IMR-90 (cell line): ENCODE results near the gene SGSM2. TPM values are rescaled to one million over a fixed set of nuclear protein-coding genes. Genes with fewer than 3 reads are reported as not detected.

ENCODE experiments used
- ATAC-seq: fragments of 200-7000 bp; cut with Tn5 transposase; 2 replicates; pipeline ENCODE4 v1.9.1; 2020; ENCODE audit warnings: low read depth, mild to moderate bottlenecking, moderate library complexity
- BruUV-seq: library from RNA; stranded (reverse); fragments of 400-500 nt; replicated peaks from 2 replicates; lab custom pipeline; 2021; lab: Mats Ljungman, UMichigan
- CTCF ChIA-PET: fragments of 300-600 bp; formaldehyde crosslinking; extraction: SDS; loops from one replicate; lab custom pipeline; 2021; ENCODE audit warnings: antibody characterized with exemption; lab: Yijun Ruan, JAX
- POLR2A ChIA-PET: fragments of 300-600 bp; sonication (Branson Sonifier 250); formaldehyde crosslinking; loops from one replicate; lab custom pipeline; 2022; ENCODE audit warnings: antibody characterized with exemption; ENCODE audit not compliant: unreplicated experiment; lab: Charles Lee
- DNase-seq: peaks from one replicate; pipeline ENCODE4 v3.0.0; 2013
- H2AFZ ChIP-seq: replicated peaks from 2 replicates; pipeline ENCODE3; 2013; ENCODE audit warnings: low read length, mild to moderate bottlenecking; ENCODE audit not compliant: poor library complexity
- H2AK5ac ChIP-seq: 2 replicates; pipeline ENCODE4 v1.6.1; 2013; ENCODE audit warnings: low read depth, low read length, inconsistent platforms
- H2AK9ac ChIP-seq: replicated peaks from 2 replicates; pipeline ENCODE3; 2013; ENCODE audit warnings: mild to moderate bottlenecking, low read depth, low read length, moderate library complexity; ENCODE audit not compliant: poor library complexity
- H2BK120ac ChIP-seq: 2 replicates; pipeline ENCODE4 v1.6.1; 2013; ENCODE audit warnings: low read depth, low read length, inconsistent platforms
- H2BK15ac ChIP-seq: 3 replicates; pipeline ENCODE4 v1.6.1; 2013; ENCODE audit warnings: low read depth, low read length, inconsistent platforms
- H2BK20ac ChIP-seq: 2 replicates; pipeline ENCODE4 v1.6.1; 2013; ENCODE audit warnings: low read depth, mild to moderate bottlenecking, inconsistent platforms, low read length, moderate library complexity
- H2BK5ac ChIP-seq: 2 replicates; pipeline ENCODE4 v1.6.1; 2013; ENCODE audit warnings: mild to moderate bottlenecking, low read depth, low read length, inconsistent platforms; ENCODE audit not compliant: poor library complexity, severe bottlenecking
- H3K14ac ChIP-seq: replicated peaks from 2 replicates; pipeline ENCODE4 v1.6.1; 2013; ENCODE audit warnings: low read depth, low read length, inconsistent platforms
- H3K18ac ChIP-seq: 2 replicates; pipeline ENCODE4 v1.6.1; 2013; ENCODE audit warnings: low read depth, low read length, control low read depth
- H3K23ac ChIP-seq: 2 replicates; pipeline ENCODE4 v1.6.1; 2013; ENCODE audit warnings: low read depth, low read length, inconsistent platforms
- H3K27ac ChIP-seq: 2 replicates; pipeline ENCODE4 v1.5.1; 2013; ENCODE audit warnings: mild to moderate bottlenecking, control low read depth, low read length; ENCODE audit not compliant: insufficient read depth
- H3K27me3 ChIP-seq: 2 replicates; pipeline ENCODE4 v1.6.1; 2013; ENCODE audit warnings: low read length; ENCODE audit not compliant: control insufficient read depth, insufficient read depth
- H3K36me3 ChIP-seq: 2 replicates; pipeline ENCODE4 v1.6.1; 2013; ENCODE audit warnings: low read length, mixed read lengths; ENCODE audit not compliant: control insufficient read depth, insufficient read depth
- H3K4ac ChIP-seq: 2 replicates; pipeline ENCODE4 v1.6.1; 2013; ENCODE audit warnings: low read depth, low read length, inconsistent platforms
- H3K4me1 ChIP-seq: 2 replicates; pipeline ENCODE4 v1.6.1; 2013; ENCODE audit warnings: low read length, mixed read lengths; ENCODE audit not compliant: control insufficient read depth, insufficient read depth
- H3K4me2 ChIP-seq: 2 replicates; pipeline ENCODE4 v1.6.1; 2013; ENCODE audit warnings: low read depth, mild to moderate bottlenecking, control low read depth, low read length, moderate library complexity
- H3K4me3 ChIP-seq: 2 replicates; pipeline ENCODE4 v1.5.1; 2013; ENCODE audit warnings: low read depth, mild to moderate bottlenecking, control low read depth, low read length, moderate library complexity; ENCODE audit not compliant: insufficient read depth
- H3K56ac ChIP-seq: 2 replicates; pipeline ENCODE4 v1.6.1; 2013; ENCODE audit warnings: low read length, inconsistent platforms; ENCODE audit not compliant: insufficient read depth; ENCODE audit errors: extremely low read depth
- H3K79me1 ChIP-seq, 2 experiments: 2 replicates each; pipeline ENCODE4 v1.6.1; 2013; ENCODE audit warnings: low read length in 2 of 2, inconsistent platforms in 1 of 2, low read depth in 1 of 2
- H3K9ac ChIP-seq: 2 replicates; pipeline ENCODE4 v1.6.1; 2013; ENCODE audit warnings: low read depth, low read length, control low read depth
- H3K9me1 ChIP-seq: 2 replicates; pipeline ENCODE4 v1.6.1; 2013; ENCODE audit warnings: low read length, inconsistent platforms; ENCODE audit not compliant: insufficient read depth
- H3K9me3 ChIP-seq: 2 replicates; pipeline ENCODE4 v1.6.1; 2013; ENCODE audit warnings: low read length; ENCODE audit not compliant: control insufficient read depth, insufficient read depth
- H4K20me1 ChIP-seq: 2 replicates; pipeline ENCODE4 v1.6.1; 2013; ENCODE audit warnings: low read length, inconsistent platforms; ENCODE audit not compliant: insufficient read depth
- H4K5ac ChIP-seq: 2 replicates; pipeline ENCODE4 v1.6.1; 2013; ENCODE audit warnings: mild to moderate bottlenecking, low read depth, low read length, control low read depth
- H4K8ac ChIP-seq, 2 experiments: 2 replicates each; pipeline ENCODE4 v1.6.1; 2013; ENCODE audit warnings: low read depth in 2 of 2, low read length in 2 of 2, control low read depth in 1 of 2, inconsistent platforms in 1 of 2
- H4K91ac ChIP-seq: 2 replicates; pipeline ENCODE4 v1.6.1; 2013; ENCODE audit warnings: low read depth, low read length, inconsistent platforms; ENCODE audit not compliant: insufficient read depth
- CHD1 ChIP-seq: IDR thresholded peaks from 2 replicates; pipeline ENCODE4 v1.6.1; 2012; ENCODE audit warnings: low read depth, low read length, improper control_type of control experiment
- NFE2L2 ChIP-seq: fragments of 150-350 bp; IDR thresholded peaks from 2 replicates; pipeline ENCODE4 v1.6.1; 2016; ENCODE audit warnings: low read depth, mild to moderate bottlenecking, low read length
- RFX5 ChIP-seq: IDR thresholded peaks from 2 replicates; pipeline ENCODE4 v1.8.0; 2012; ENCODE audit warnings: low read depth, mild to moderate bottlenecking, low read length, moderate library complexity
- WGBS, 2 experiments: methylation state at CpG; one replicate each; pipeline versions ENCODE4 v1.1.5 to v1.1.7; 2013; ENCODE audit warnings: missing lambda C conversion rate in 2 of 2; ENCODE audit not compliant: insufficient read length in 1 of 2; ENCODE audit errors: extremely low coverage in 2 of 2; 5-methylcytosine and 5-hydroxymethylcytosine counted together
- dilution Hi-C: fragments of 300-500 bp; cut with HindIII; formaldehyde crosslinking; loops from one replicate; pipeline ENCODE4 v1.14.3; 2018; ENCODE audit warnings: low sequenced_read_pairs; ENCODE audit not compliant: unreplicated experiment
- in situ Hi-C: fragments of 300-500 bp; cut with MboI; formaldehyde crosslinking; loops from 3 replicates; pipeline ENCODE4 v1.14.3; 2019; ENCODE audit warnings: low sequenced_read_pairs, inconsistent platforms, mixed read lengths
- intact Hi-C: fragments of 100-400 bp; cut with micrococcal nuclease; formaldehyde crosslinking; loops from 2 replicates; pipeline ENCODE4 v1.10.0; 2022
- polyA plus RNA-seq, 3 experiments: library from polyadenylated mRNA; depleted of rRNA; stranded (reverse); fragments of >200 nt; gene quantifications; 2 replicates each; pipeline ENCODE4 v1.2.3, GENCODE V29; 2012; ENCODE audit warnings: low replicate concordance in 1 of 3
- total RNA-seq: library from RNA; depleted of rRNA; stranded (reverse); fragments of >200 nt; gene quantifications from 2 replicates; pipeline ENCODE4 v1.2.3, GENCODE V29; 2012

The SGSM2 gene
- total and polyA plus RNA-seq, 2 of the 4 experiments (the other 2 are of a cell fraction), result 13.6 to 81.2 TPM

DNA sequence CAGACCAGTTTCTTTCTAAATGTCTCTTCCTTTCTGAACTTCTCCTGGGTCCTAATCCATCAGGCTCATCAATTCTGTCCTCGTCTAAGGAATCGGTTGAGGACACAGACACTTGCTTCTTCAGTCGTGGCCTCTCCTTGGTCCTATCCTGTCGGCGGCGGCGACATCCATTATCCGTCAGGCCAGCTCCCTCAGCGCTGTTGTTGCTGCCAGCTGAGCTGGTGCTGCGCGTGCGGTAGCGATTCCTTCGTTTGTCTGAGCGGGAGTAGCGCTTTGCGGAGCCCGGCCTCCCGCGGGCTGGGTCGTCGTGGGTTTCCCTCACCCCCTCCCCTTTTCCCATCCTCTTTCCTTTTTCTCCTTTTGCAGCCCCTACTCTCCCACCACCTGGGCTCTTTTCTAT lies 37.5 kb upstream of the SGSM2 start:
- POLR2A ChIA-PET, result no interaction called here
- no peak overlapping the region for H4K91ac ChIP-seq

More for the DNA sequence above, 37.5 kb upstream of the SGSM2 start:
- Histone ChIP-seq H3K4me1 (peaks cover 1% of the 10 kb centered on the region; the same call in 1 of the 2 replicates), H3K79me1 (peaks cover 17 to 83% of the 10 kb centered on the region in 2 experiments), H3K27ac (no peak overlapping the region), H2BK15ac (no peak overlapping the region), H2AK9ac (no peak overlapping the region), H3K23ac (no peak overlapping the region), H3K27me3 (no peaks in the 10 kb centered on the region), H4K20me1 (peaks cover 14% of the 10 kb centered on the region; the same call in 1 of the 2 replicates), H3K9me1 (peaks cover 4% of the 10 kb centered on the region; the same call in 1 of the 2 replicates), H2BK20ac (no peak overlapping the region), H3K9me3 (no peaks in the 10 kb centered on the region), H3K56ac (no peak overlapping the region), H3K18ac (no peak overlapping the region), H2BK5ac (no peak overlapping the region), H2BK120ac (no peak overlapping the region), H3K4me3 (no peak overlapping the region), H2AFZ (no peak overlapping the region), H4K5ac (no peak overlapping the region), H3K4ac (no peak overlapping the region), H3K9ac (no peak overlapping the region), H2AK5ac (no peak overlapping the region), H3K14ac (no peak overlapping the region), H3K4me2 (no peak overlapping the region), H4K8ac (no peak overlapping the region), H3K36me3 (peaks cover 28% of the 10 kb centered on the region)
- CTCF ChIA-PET, result no interaction called here
- ATAC-seq (no peak), DNase-seq (no peak)
- TF ChIP-seq RFX5, result no peak
- TF ChIP-seq NFE2L2, result no peak
- TF ChIP-seq CHD1, result no peak
- dilution Hi-C loops (no loop called here), in situ Hi-C loops (no loop called here), intact Hi-C loops (no loop called here)
- BruUV-seq, result no TSS peak
- 93% methylated on average over 22 of the region's 22 CpGs; no CpG with 5 or more reads in 1 of the 2 experiments for WGBS, 2 experiments
